HG03378 (cell line): ENCODE measurements around the gene FRMD4A.
"Not testable (repeated sequence)": the region's sequence is repeated elsewhere in the genome, so short reads cannot be mapped to it uniquely, and the experiment has no call there.

Experiments
- ATAC-seq: cut with Tn5 transposase; IDR thresholded peaks from one replicate; pipeline ENCODE4 v1.9.1; 2021; ENCODE audit warnings: mild to moderate bottlenecking, moderate library complexity; ENCODE audit not compliant: unreplicated experiment

FRMD4A gene

DNA sequence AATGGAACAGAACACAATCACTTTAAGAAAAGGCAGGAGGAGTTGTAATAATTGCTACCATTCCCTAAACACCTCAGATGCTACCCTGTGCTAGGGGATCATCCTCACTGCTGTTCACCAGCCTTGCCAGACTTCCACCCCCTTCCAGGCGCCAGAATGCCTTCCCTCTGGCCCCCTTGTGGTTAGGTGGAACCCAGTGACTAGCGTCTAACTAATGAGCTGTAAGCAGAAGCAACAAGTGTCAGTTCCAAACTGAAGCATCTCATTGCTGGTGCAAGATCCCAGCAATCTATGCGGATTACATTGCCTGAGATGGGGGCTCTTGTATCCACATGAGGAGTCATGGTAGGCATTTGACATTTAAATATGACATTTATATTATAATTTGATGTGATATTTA lies 86.6 kb downstream of the FRMD4A start:
- no peak for ATAC-seq

DNA sequence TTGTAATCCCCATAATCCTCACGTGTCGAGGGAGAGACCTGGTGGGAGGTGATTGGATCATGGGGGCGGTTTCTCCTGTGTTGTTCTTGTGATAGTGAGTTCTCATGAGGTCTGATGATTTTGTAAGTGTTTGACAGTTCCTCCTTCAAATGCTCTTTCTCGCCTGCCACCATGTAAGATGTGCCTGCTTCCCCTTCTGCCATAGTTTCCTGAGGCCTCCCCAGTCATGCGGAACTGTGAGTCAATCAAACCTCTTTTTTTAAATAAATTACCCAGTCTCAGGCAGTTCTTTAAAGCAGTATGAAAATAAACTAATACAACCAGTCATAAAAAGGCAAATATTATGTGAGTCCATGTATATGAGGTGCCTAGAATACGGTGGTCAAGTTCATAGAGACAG lies 87.5 kb downstream of the FRMD4A start:
- ATAC-seq, result no peak

DNA sequence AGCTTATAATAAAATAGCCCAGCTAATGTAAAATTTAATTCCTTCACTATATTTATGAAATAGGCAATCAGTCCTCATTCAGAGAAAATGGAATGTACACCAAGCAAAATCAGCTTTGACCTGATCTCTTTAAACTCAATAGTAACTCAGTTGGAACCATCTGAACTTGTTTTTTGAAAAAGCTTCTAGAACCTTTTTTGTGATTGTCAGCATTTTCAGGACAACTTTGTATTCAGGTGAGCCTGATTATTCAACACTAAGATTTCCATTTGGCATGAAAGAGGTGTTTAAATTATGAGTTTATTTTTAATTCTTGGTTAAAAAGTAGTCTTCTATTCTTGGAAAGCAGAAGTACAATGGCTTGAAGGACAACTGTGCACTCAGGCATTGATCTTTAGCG lies 89.5 kb downstream of the FRMD4A start:
- ATAC-seq, result no peak

DNA sequence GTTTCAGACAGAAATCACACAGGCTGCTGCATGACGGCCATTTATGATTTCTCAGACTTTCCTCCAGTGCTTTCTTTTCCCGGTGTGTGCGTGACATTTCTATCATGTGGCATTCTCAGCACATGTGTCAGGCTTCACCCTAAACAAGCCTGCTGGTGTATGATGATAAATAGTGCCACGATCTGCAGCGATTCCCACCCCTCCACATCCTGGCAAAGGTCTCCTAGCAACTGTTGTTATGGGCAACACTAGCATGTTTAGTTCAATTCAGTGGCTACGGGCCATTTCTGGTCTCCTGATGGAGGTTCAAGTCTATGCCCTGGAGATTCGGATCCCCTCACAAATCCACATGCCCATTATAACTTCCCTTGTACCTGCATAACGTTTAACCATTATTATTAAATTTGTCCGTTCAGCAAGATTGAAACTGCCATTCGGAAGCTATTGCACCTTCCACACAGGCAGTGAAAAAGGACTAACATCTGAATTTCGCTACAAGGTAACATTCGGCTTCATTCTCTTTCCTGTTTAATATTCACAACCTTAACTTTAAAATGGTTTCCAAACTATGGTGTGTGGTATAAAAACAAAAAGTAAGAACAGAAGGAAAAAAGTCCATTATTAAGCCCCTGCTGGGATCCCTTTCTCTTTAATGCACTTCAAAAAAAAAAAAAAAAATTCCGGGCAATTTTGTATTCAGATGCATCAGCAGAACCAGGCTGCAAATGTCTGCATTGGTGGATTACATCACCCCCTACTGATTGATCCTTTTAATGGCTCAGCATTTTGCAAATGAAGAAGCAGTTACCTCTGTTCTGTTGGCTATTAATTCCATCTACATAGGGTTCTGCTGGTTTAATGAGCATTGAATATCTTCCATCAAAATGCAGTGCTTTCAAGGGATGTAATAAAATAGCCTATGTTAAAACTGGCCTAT lies 90.2 kb downstream of the FRMD4A start:
- ATAC-seq, result no peak

DNA sequence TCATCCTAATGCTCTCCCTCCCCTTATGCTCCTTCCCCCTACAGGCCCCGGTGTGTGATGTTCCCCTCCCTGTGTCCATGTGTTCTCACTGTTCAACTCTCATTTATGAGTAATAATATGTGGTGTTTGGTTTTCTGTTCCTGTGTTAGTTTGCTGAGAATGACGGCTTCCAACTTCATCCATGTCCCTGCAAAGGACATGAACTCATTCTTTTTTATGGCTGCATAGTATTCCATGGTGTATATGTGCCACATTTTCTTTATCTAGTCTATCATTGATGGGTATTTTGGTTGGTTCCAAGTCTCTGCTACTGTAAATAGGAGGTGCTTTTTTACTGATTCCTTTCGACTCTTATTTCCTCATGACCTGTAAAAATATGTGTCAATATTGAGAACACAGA lies 92.1 kb downstream of the FRMD4A start:
- ATAC-seq, result not testable (repeated sequence)

DNA sequence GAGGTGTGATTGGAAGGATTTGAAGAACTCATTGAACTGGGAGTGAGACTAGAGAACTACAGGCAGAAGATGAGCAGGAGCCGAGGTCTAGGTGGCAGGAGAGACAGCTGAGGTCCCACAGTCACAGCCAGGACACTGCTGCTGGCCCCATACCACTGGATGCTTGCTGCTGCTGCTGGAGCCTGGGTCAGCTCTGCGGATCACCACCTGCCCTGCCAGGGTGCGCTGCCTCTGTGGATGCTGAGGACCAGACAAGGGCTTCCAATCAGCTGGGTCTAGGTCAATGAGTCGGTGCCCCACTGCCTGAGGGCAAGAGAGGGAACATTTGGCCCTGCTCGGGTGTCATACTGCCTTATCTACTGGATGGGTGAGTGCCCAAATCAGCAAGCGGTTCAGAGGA lies 94.4 kb downstream of the FRMD4A start:
- no peak for ATAC-seq

GRCh38 chr10:14235566-14236195 lies 95.0 kb downstream of the FRMD4A start:
- ATAC-seq, result no peak

DNA sequence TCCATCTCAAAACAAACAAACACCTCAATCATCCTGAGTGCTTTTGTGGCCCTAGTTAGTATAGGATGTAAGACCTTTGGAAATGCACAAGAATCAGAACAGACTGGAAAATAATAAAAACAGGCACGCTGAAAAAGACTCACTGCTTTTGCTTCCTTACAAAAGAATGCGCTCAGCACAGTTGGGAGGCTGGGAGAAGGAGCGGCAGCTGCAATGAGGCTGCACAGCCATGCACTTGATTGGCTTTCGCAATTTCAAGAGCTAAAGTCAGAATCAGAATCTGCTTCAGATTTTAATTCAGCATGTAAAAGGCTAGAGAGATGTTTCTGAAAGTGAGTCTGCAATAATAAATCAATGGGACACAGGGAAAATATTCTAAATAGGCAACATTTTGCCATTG lies 97.2 kb downstream of the FRMD4A start:
- ATAC-seq, result no peak

DNA sequence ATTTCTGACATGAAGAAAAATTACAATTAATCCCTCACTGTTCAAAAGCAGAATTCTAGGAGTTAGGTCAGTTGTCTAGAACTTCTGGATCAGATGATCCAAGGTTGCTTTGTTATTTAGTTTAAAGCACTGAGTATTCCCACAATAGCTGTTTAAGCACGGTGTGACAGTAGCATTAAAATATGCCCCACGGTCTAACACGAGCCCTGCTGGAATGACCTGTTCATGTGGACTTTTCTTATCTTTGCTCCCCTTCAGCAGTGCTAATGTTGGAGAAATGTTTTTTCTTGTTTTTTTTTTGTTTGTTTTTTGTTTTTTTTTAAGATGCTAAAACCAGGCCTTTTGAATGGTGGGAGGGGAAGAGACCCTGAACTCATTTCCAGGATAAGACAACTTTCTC lies 101.9 kb downstream of the FRMD4A start:
- not testable (repeated sequence) for ATAC-seq

DNA sequence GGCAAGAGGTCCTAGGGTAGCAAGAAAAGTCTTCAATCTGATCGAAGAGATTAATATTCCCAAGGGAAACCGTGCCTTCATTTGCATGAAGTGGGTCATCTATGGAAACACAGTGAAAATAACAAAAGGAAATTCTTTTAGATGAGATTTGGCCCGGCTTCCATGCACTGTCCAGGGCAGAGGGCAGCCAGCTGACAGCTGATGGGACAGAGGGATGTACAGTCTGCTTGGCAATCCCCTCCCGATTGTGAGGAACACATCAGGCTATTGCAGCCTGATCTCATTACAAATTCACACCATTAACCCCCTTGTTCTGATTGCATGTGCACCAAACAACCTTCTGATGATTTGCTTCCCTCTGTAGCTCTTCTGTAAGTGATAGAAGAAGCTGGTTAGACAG lies 105.3 kb downstream of the FRMD4A start:
- no peak for ATAC-seq

DNA sequence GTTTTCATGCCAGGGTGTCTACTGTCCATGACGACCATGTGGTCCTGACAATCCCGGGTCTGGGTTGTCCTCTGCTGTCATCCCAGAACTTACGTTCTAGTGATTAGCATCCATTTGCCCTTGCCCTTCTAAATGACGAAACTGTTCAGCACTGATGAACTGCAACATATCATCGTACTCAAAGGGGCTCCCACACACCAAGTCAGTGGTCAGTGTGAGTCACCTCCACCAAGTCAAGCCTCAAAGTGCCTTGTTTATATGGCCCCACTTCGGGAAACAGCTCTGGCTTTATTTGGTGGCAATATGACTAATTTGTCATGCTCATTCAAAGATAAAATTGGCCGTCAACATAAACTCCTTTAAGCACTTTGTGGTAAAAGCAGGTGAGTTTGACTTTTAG lies 110.7 kb downstream of the FRMD4A start:
- no peak for ATAC-seq

GRCh38 chr10:14219411-14219810 lies 111.3 kb downstream of the FRMD4A start:
- ATAC-seq, result no peak

DNA sequence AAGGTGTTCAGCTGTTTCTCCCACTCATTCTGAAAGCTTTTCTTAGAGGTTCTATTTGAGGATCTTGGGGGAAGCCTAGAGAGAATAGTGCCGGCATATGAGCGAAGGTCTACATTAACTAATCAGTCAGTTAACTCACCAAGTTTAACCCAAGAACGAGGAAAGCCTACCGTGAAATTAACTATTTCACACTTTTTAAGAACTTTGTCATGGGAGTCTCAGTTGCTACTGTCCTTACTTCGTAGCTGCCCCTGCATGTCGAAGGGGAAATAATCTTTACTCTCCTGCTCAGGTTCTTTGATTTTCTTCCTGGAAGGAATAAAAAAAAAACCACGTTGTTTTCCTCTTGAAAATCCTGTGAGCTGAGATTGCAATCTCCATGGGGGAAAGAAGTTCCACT lies 115.1 kb downstream of the FRMD4A start:
- ATAC-seq, result no peak

- not testable (repeated sequence) for ATAC-seq
These were observed 117.0 kb downstream of the FRMD4A start for GRCh38 chr10:14213703-14214102.

- ATAC-seq, result no peak
These were observed 119.1 kb downstream of the FRMD4A start for GRCh38 chr10:14211610-14212009.

- no peak for ATAC-seq
These were observed 122.5 kb downstream of the FRMD4A start for GRCh38 chr10:14208231-14208630.

GRCh38 chr10:14205233-14205632 lies 125.5 kb downstream of the FRMD4A start:
- no peak for ATAC-seq

DNA sequence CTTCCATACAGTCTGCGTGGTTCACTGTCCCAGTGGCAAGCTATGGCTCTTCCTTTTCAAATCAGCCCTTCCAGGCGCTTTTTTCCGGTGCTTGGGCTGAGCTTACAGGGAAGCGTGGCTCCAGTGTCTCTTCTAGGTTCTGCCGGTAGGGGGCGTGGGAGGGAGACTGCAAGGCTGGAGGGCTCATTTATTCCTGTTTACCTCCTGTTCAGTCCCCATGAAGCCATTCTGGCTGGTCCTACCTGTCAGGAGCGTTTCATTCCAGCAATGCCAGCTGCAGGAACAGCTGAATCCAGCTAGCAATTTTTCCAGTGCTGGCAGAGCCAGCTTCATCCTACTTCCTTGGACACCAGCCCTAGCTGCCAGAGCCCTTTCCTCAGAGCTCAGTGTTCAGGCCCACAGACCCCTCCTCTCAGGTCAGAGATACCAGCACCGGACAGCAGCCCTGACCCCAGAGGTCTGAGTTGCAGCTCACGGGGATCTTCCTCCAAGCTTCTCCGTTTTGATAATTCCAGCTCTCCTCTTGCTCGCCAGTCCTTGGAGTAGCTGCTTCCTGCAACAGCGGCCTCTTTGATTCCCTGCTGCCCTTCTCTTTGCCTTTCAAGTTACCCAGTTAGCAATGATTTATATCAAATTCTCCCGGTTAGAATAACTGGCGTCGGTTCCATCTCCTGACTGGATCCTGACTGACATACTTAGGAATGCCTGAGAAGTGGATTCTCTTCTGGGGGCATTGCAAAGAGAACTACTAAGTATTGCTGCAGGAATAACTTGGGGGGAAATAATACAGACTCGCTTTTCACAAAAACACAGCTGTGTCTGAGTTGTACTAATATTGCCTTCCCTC lies 129.8 kb downstream of the FRMD4A start:
- ATAC-seq, result no peak

DNA sequence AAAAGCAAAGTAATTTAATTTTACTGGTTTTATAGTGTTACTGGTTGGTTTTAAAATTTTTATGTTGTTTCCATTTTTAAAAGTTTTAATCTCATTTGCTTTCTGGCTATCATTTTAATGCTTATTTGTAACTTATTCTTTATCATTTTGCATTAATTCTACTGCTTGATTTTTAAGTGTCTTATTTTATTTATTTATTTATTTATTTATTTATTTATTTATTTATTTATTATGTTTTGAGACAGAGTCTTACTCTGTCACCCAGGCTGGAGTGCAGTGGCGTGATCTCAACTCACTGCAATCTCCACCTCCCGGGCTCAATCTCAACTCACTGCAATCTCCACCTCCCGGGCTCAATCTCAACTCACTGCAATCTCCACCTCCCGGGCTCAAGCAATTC lies 131.6 kb downstream of the FRMD4A start:
- not testable (repeated sequence) for ATAC-seq

GRCh38 chr10:14198078-14198477 lies 132.6 kb downstream of the FRMD4A start:
- ATAC-seq, result no peak

DNA sequence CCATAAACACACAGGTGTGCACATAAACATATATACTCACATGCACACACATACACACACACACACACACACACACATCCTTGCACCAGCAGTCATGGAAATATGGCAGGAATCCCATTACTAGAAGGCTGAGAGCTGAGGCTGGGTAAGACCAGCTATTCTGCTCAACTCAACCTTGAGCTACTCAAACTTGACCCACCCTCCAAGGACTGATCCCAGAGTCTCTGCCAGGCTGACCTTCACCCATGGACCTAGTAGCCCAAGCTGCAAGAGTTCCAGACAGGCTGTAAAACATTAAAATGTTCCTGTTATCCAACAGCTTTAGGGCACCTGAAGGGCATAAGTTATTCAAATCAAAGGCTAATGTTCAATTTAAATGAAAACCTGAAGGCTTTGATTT lies 134.6 kb downstream of the FRMD4A start:
- ATAC-seq, result no peak
